H1 (cell line): ENCODE results near the gene TCEANC. TPM values are rescaled to one million over a fixed set of nuclear protein-coding genes. Genes with fewer than 3 reads are reported as not detected.

Source experiments
- CTCF ChIA-PET: fragments of 300-600 bp; sonication (Branson Sonifier 250); formaldehyde crosslinking; loops from one replicate; lab custom pipeline; 2021; ENCODE audit not compliant: partially characterized antibody; lab: Charles Lee
- POLR2A ChIA-PET: fragments of 300-600 bp; sonication (Branson Sonifier 250); formaldehyde crosslinking; loops from one replicate; lab custom pipeline; 2021; ENCODE audit warnings: inconsistent platforms; ENCODE audit not compliant: partially characterized antibody; lab: Charles Lee
- DNase-seq, 2 experiments: peaks; one replicate each; pipeline versions ENCODE4 v3.0.0 to v3.0.0-alpha.2; 2010 to 2022; ENCODE audit warnings: low spot score in 2 of 2, low read depth in 1 of 2, mixed read lengths in 1 of 2
- FAIRE-seq: peaks from 2 replicates; lab custom pipeline; 2011; peaks lifted over from hg19 to GRCh38; lab: Jason Lieb, UNC
- H2AFZ ChIP-seq: 2 replicates; pipeline ENCODE4 v1.8.1; 2012; ENCODE audit warnings: low read length, inconsistent platforms
- H2AK5ac ChIP-seq: 2 replicates; pipeline ENCODE4 v1.6.1; 2013; ENCODE audit warnings: low read depth, low read length
- H2BK120ac ChIP-seq: replicated peaks from 2 replicates; pipeline ENCODE3; 2013; ENCODE audit warnings: low read depth, low read length, inconsistent platforms
- H2BK12ac ChIP-seq: 2 replicates; pipeline ENCODE4 v1.6.1; 2013; ENCODE audit warnings: low read depth, low read length
- H2BK15ac ChIP-seq: 2 replicates; pipeline ENCODE4 v1.6.1; 2013; ENCODE audit warnings: low read length
- H2BK20ac ChIP-seq: 2 replicates; pipeline ENCODE4 v1.6.1; 2013; ENCODE audit warnings: low read length
- H2BK5ac ChIP-seq: 2 replicates; pipeline ENCODE4 v1.6.1; 2013; ENCODE audit warnings: low read depth, low read length
- H3K14ac ChIP-seq: 2 replicates; pipeline ENCODE4 v1.6.1; 2013; ENCODE audit warnings: inconsistent platforms; ENCODE audit not compliant: insufficient read length
- H3K18ac ChIP-seq: 2 replicates; pipeline ENCODE4 v1.6.1; 2013; ENCODE audit warnings: low read length; ENCODE audit errors: extremely low read depth
- H3K23ac ChIP-seq: 2 replicates; pipeline ENCODE4 v1.6.1; 2013; ENCODE audit warnings: inconsistent platforms; ENCODE audit not compliant: insufficient read length
- H3K23me2 ChIP-seq: 2 replicates; pipeline ENCODE4 v1.6.1; 2013; ENCODE audit warnings: low read depth, low read length
- H3K27ac ChIP-seq: 2 replicates; pipeline ENCODE4 v1.6.1; 2011; ENCODE audit warnings: low read depth, low read length, inconsistent platforms
- H3K27me3 ChIP-seq, 4 experiments: replicated peaks in 1 of 4; 1 replicate in 1 of 4; 2 replicates in 3 of 4; pipeline versions ENCODE4 v1.6.1 to v1.8.1; 2011 to 2013; ENCODE audit warnings: low read length in 3 of 4, mild to moderate bottlenecking in 3 of 4, inconsistent platforms in 2 of 4, mixed read lengths in 2 of 4, moderate library complexity in 1 of 4; ENCODE audit not compliant: control insufficient read depth in 3 of 4, insufficient read depth in 3 of 4; ENCODE audit errors: extremely low read depth in 1 of 4
- H3K36me3 ChIP-seq, 4 experiments: 2 replicates each; pipeline versions ENCODE4 v1.6.1 to v1.8.1; 2011 to 2013; ENCODE audit warnings: mild to moderate bottlenecking in 4 of 4, low read length in 3 of 4, moderate library complexity in 2 of 4, control low read depth in 1 of 4, inconsistent platforms in 1 of 4; ENCODE audit not compliant: insufficient read depth in 4 of 4, control insufficient read depth in 2 of 4
- H3K4ac ChIP-seq: replicated peaks from 2 replicates; pipeline ENCODE3; 2013; ENCODE audit warnings: low read length, low read depth, mixed read lengths, inconsistent platforms; ENCODE audit not compliant: insufficient read length
- H3K4me1 ChIP-seq, 4 experiments: replicated peaks in 1 of 4; 1 replicate in 1 of 4; 2 replicates in 3 of 4; pipeline versions ENCODE4 v1.6.1 to v1.8.1; 2011 to 2013; ENCODE audit warnings: low read length in 3 of 4, inconsistent platforms in 2 of 4, mixed read lengths in 1 of 4; ENCODE audit not compliant: insufficient read depth in 4 of 4, control insufficient read depth in 3 of 4
- H3K4me2 ChIP-seq, 2 experiments: 2 replicates each; pipeline versions ENCODE4 v1.6.1 to v1.8.1; 2011 to 2013; ENCODE audit warnings: low read depth in 2 of 2, low read length in 2 of 2, control low read depth in 1 of 2, inconsistent platforms in 1 of 2, mild to moderate bottlenecking in 1 of 2; ENCODE audit not compliant: insufficient read depth in 1 of 2
- H3K4me3 ChIP-seq, 4 experiments: fragments of 200-600, 300-600 bp in 1 of 4; sonication (generic), shearing (Covaris generic), sonication (Bioruptor Twin) in 1 of 4; 2 replicates each; pipeline versions ENCODE4 v1.5.1 to v1.8.1; 2011 to 2016; ENCODE audit warnings: low read length in 4 of 4, low read depth in 3 of 4, control low read depth in 2 of 4, inconsistent platforms in 2 of 4, mild to moderate bottlenecking in 2 of 4, mixed read lengths in 1 of 4, moderate library complexity in 1 of 4; ENCODE audit not compliant: insufficient read depth in 2 of 4; ENCODE audit errors: extremely low read depth in 1 of 4
- H3K56ac ChIP-seq: replicated peaks from 2 replicates; pipeline ENCODE3; 2013; ENCODE audit warnings: low read depth, mild to moderate bottlenecking, mixed read lengths, low read length, inconsistent platforms; ENCODE audit not compliant: insufficient read length
- H3K79me1 ChIP-seq: 2 replicates; pipeline ENCODE4 v1.6.1; 2013; ENCODE audit warnings: low read depth, low read length, control low read depth
- H3K79me2 ChIP-seq, 2 experiments: 2 replicates each; pipeline versions ENCODE4 v1.6.1 to v1.8.1; 2012 to 2013; ENCODE audit warnings: low read length in 2 of 2, mild to moderate bottlenecking in 2 of 2, inconsistent platforms in 1 of 2; ENCODE audit not compliant: insufficient read depth in 2 of 2, control insufficient read depth in 1 of 2
- H3K9ac ChIP-seq, 4 experiments: replicated peaks in 1 of 4; 1 replicate in 1 of 4; 2 replicates in 3 of 4; pipeline versions ENCODE4 v1.6.1 to v1.8.1; 2011 to 2013; ENCODE audit warnings: low read depth in 3 of 4, low read length in 3 of 4, control low read depth in 2 of 4, mild to moderate bottlenecking in 2 of 4, moderate library complexity in 2 of 4, inconsistent platforms in 1 of 4; ENCODE audit errors: extremely low read depth in 1 of 4
- H3K9me3 ChIP-seq, 2 experiments: 2 replicates each; pipeline versions ENCODE4 v1.6.1 to v1.8.1; 2012 to 2013; ENCODE audit warnings: mild to moderate bottlenecking in 2 of 2, moderate library complexity in 2 of 2, control low read depth in 1 of 2, inconsistent platforms in 1 of 2, low read depth in 1 of 2, low read length in 1 of 2, mixed read lengths in 1 of 2; ENCODE audit not compliant: insufficient read depth in 2 of 2
- H4K20me1 ChIP-seq, 2 experiments: replicated peaks in 1 of 2; 2 replicates each; pipeline versions ENCODE3 to v1.8.1; 2011 to 2013; ENCODE audit warnings: inconsistent platforms in 2 of 2, low read length in 2 of 2, mild to moderate bottlenecking in 1 of 2; ENCODE audit not compliant: insufficient read depth in 2 of 2, control insufficient read depth in 1 of 2
- H4K5ac ChIP-seq: 2 replicates; pipeline ENCODE4 v1.6.1; 2013; ENCODE audit warnings: low read length, low read depth, mixed read lengths, inconsistent platforms; ENCODE audit not compliant: insufficient read length
- H4K8ac ChIP-seq: 2 replicates; pipeline ENCODE4 v1.8.0; 2013; ENCODE audit warnings: mild to moderate bottlenecking, moderate library complexity, low read length, inconsistent platforms; ENCODE audit not compliant: insufficient read depth; ENCODE audit errors: extremely low read depth
- H4K91ac ChIP-seq: replicated peaks from 2 replicates; pipeline ENCODE3; 2013; ENCODE audit warnings: low read length, mixed read lengths, inconsistent platforms; ENCODE audit not compliant: insufficient read length
- GTF2F1 ChIP-seq: IDR thresholded peaks from 2 replicates; pipeline ENCODE4 v1.6.1; 2012; ENCODE audit warnings: low read depth, low read length, improper control_type of control experiment, borderline replicate concordance
- WGBS, 2 experiments: shearing (Covaris generic) in 1 of 2; methylation state at CpG; one replicate each; pipeline versions ENCODE4 v1.1.6 to v1.1.7; 2013 to 2015; ENCODE audit warnings: low lambda C conversion rate in 2 of 2, mixed read lengths in 2 of 2, inconsistent platforms in 1 of 2, low coverage in 1 of 2, missing lambda C conversion rate in 1 of 2; ENCODE audit not compliant: insufficient replicate concordance in 2 of 2, insufficient coverage in 1 of 2, insufficient read length in 1 of 2; ENCODE audit errors: extremely low coverage in 1 of 2, missing lambda C conversion rate in 1 of 2; 5-methylcytosine and 5-hydroxymethylcytosine counted together
- polyA plus RNA-seq, 7 experiments: library from polyadenylated mRNA; depleted of rRNA in 3 of 7; stranded (reverse) in 5 of 7; unstranded in 2 of 7; fragments of >200 nt in 5 of 7; fragments of 200-250 nt in 2 of 7; gene quantifications; 1 replicate in 5 of 7; 2 replicates in 1 of 7; 4 replicates in 1 of 7; pipeline versions ENCODE4 v1.2.1 to v1.2.3, GENCODE V29; 2011 to 2013; ENCODE audit warnings: missing spikeins in 2 of 7, mixed read lengths in 2 of 7
- total RNA-seq: library from RNA; stranded (reverse); fragmentation: NEBNext Ultra II Directional; extraction: Animal tissue kit (Norgen Biotek cat#: 25700); gene quantifications from 2 replicates; pipeline ENCODE4 v1.2.1, GENCODE V29; 2021

TCEANC gene
- total and polyA plus RNA-seq, 2 of the 8 experiments (the other 6 are each of a cell fraction or from before 2014, with no cell fraction given) = 0.88 to 2.0 TPM

DNA sequence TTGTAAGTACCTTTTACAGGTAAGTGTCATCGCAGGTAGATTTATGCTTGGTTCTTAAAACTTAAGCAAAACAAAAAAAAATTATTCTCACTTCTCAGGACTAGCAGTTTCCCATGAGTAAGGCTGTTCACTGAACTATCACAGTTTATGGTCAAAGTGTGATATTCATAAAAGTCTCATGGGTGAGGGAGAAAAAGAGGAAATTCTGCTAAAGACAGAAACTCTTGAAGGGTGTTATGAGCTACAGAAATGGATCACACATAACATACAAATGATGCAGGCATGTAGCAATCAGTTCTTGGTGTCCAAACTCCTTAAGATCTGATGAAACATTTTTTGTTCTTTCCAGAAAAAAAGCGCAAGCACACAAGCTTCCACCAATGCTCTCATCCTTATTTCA, 44.5 kb downstream of the TCEANC start:
- H2AK5ac ChIP-seq = no peak overlapping the region
- DNase-seq = no peak
- H2BK120ac ChIP-seq = no peak overlapping the region
- no peak overlapping the region for H2BK15ac ChIP-seq
- no peak overlapping the region for H4K91ac ChIP-seq
- H2BK12ac ChIP-seq = no peak overlapping the region
- H2AFZ ChIP-seq = no peak overlapping the region
- no peak overlapping the region for H2BK20ac ChIP-seq
- H3K27me3 ChIP-seq = no peaks in the 10 kb centered on the region
- H3K4me3 ChIP-seq = no peak overlapping the region
- H3K4ac ChIP-seq = no peak overlapping the region
- no peak overlapping the region for H3K14ac ChIP-seq
- H3K79me1 ChIP-seq = peaks cover 3% of the 10 kb centered on the region
- peaks cover 0 to 21% of the 10 kb centered on the region in 2 experiments for H4K20me1 ChIP-seq
- H3K36me3 ChIP-seq = no peaks in the 10 kb centered on the region; a peak in 1 of 8 replicates
- H3K9me3 ChIP-seq = no peaks in the 10 kb centered on the region
- H3K9ac ChIP-seq = no peak overlapping the region
- WGBS, 2 experiments = 92% methylated on average over 2 of the region's 2 CpGs; no CpG with 5 or more reads in 1 of the 2 experiments
- H3K79me2 ChIP-seq = peaks cover 4 to 92% of the 10 kb centered on the region in 2 experiments
- H3K23me2 ChIP-seq = no peaks in the 10 kb centered on the region
- H4K5ac ChIP-seq = no peak overlapping the region
- H2BK5ac ChIP-seq = no peak overlapping the region
- no peak for FAIRE-seq
- no peak overlapping the region for H3K4me2 ChIP-seq
- no peak overlapping the region for H4K8ac ChIP-seq
- no peak overlapping the region for H3K18ac ChIP-seq
- H3K27ac ChIP-seq = no peak overlapping the region
- ChIA-PET POLR2A (no interaction called here), CTCF (interaction anchor here (0.7 to 0.9 kb wide), 2 partner anchors 59 to 794 kb away, joined by 3 read pairs; no protein-coding TSS in a partner anchor)
- peaks cover 2 to 7% (median 3%) of the 10 kb centered on the region in 4 experiments; a peak in 4 of 7 replicates for H3K4me1 ChIP-seq
- TF ChIP-seq GTF2F1 = no peak
- H3K23ac ChIP-seq = no peak overlapping the region
- H3K56ac ChIP-seq = no peak overlapping the region
